ENCODE measurements around the gene PIGQ. TPM values are rescaled to one million over a fixed set of nuclear protein-coding genes. Genes with fewer than 3 reads are reported as not detected.

Gene PIGQ
- total RNA-seq, 4 donors from 2014 or later = 30.4 to 42.4 (median 36.8) TPM

DNA sequence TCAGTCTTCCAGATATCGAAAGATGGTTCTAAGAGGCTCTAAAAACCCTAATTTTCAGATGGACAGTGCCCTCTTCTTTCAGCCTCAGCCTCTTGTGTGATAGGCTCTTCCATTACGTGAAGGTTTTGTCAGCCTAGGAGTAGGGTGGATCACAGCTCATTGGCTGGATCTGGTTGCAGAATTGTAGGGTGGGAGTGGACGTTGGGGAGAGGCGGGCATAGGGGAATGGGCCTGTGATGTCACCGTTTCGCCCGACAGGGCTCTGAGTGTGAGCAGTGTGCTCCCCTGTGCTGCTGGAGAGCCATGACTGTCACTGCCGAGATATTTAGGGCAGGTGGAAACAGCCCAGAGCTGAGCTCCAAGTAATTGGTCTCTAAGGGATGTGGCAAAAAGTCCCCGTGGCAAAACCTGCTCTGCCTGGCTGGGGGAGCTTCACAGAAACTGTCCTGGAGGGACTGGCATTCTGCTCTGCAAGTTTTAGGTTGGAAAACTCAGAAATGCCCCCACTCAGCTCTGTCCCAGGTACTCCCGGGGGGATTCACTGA, 54.8 kb downstream of the PIGQ start:
- TF ChIP-seq EP300 (IDR thresholded peaks at IDR 0.05) (no peak), POLR2AphosphoS5 (IDR thresholded peaks at IDR 0.05) (no peak)
- TF ChIP-seq, protein P1, sequence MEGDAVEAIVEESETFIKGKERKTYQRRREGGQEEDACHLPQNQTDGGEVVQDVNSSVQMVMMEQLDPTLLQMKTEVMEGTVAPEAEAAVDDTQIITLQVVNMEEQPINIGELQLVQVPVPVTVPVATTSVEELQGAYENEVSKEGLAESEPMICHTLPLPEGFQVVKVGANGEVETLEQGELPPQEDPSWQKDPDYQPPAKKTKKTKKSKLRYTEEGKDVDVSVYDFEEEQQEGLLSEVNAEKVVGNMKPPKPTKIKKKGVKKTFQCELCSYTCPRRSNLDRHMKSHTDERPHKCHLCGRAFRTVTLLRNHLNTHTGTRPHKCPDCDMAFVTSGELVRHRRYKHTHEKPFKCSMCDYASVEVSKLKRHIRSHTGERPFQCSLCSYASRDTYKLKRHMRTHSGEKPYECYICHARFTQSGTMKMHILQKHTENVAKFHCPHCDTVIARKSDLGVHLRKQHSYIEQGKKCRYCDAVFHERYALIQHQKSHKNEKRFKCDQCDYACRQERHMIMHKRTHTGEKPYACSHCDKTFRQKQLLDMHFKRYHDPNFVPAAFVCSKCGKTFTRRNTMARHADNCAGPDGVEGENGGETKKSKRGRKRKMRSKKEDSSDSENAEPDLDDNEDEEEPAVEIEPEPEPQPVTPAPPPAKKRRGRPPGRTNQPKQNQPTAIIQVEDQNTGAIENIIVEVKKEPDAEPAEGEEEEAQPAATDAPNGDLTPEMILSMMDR (IDR thresholded peaks at IDR 0.05) = no peak
- H3K9me3 ChIP-seq = no peaks in the 10 kb centered on the region
- H3K4me1 ChIP-seq = peaks cover 0 to 15% (median under 1%) of the 10 kb centered on the region in 3 donors
- no peak overlapping the region for H3K4me3 ChIP-seq
- H3K27me3 ChIP-seq = no peaks in the 10 kb centered on the region
- ATAC-seq = no peak
- H3K36me3 ChIP-seq = peaks cover 0 to 50% of the 10 kb centered on the region in 2 donors
- H3K27ac ChIP-seq = no peak overlapping the region
- no CpG with 5 or more reads among the region's 10 CpGs for WGBS, 2 donors (ENCODE audit: low coverage in 1 of 2)

DNA sequence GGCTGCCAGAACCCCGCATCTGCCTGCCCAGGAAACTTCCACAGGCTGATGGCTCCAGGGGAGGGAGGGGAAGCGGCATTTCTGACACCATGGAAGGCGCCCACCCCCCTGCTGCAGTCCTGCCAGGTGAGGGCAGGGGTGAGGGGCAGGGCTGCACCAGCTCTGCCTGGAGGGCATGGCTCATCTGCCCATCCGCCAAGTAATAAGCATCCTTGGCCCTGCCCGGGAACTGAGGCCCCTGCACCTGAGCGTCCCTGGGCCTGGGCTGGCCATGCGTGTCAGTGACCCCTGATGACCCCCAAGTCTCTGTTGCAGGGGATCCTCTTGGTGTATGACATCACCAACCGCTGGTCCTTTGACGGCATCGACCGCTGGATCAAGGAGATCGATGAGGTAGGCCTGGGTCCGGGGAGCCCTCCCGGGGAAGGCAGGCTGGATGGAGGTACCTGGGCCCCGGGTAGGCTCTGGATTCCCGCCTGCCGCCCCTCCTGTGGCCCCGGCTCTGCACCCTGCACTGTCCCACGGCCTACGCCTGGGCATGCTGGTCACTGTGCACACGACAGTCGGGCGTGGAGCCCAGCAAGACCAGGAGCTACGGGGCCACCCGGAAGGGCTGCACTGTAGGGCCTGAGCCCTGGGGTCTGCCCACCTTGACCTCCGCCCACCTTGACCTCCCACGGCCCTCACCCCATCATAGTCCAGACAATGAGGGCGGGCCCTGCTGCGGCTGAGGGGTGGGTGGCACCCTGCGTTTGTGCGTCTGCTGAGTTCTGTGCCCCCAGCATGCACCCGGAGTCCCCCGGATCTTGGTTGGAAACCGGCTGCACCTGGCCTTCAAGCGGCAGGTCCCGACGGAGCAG, 55.6 kb downstream of the PIGQ start:
- H3K4me1 ChIP-seq = peaks cover 0 to 22% (median 8%) of the 10 kb centered on the region in 3 donors
- no peaks in the 10 kb centered on the region for H3K9me3 ChIP-seq
- no peak for TF ChIP-seq POLR2A (IDR thresholded peaks at IDR 0.05)
- TF ChIP-seq, protein P1 (IDR thresholded peaks at IDR 0.05) = no peak
- TF ChIP-seq POLR2AphosphoS5 (IDR thresholded peaks at IDR 0.05) = no peak
- no peak for TF ChIP-seq EP300 (IDR thresholded peaks at IDR 0.05)
- no peaks in the 10 kb centered on the region for H3K27me3 ChIP-seq
- H3K27ac ChIP-seq = no peak overlapping the region
- H3K4me3 ChIP-seq = no peak overlapping the region
- WGBS, 2 donors (ENCODE audit: low coverage in 1 of 2) = no CpG with 5 or more reads among the region's 37 CpGs
- peaks cover 0 to 50% of the 10 kb centered on the region in 2 donors for H3K36me3 ChIP-seq
- ATAC-seq = no peak

DNA sequence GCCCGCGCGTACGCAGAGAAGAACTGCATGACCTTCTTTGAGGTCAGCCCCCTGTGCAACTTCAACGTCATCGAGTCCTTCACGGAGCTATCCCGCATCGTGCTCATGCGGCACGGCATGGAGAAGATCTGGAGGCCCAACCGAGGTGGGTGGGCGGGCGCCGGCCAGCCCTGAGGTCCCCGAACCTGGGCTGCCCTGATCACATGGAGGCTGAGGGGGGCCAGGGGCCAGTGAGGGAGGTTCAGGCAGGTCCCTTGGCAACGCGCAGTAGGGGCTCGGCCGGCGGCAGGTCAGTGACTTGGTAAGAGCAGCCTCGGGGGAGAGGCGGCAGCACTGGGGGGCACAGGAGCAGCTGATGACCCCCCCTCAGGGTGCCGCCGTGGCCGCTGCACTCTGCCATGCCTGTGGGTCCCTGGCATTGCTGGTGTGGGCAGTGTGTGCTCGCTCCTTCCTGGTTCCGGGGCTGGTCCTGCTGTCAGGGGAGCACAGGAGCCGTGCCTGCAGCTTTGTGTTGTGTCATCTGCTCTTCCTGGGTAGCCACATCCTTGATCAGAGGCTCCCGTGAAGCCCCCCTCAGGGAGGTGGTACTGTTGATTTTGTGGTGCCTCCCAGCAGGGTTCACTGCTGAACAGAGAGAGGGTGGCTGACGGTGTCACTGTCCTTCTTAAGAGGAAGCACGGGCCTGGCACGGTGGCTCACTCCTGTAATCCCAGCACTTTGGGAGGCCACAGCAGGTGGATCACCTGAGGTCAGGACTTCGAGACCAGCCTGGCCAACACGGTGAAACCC, 56.4 kb downstream of the PIGQ start:
- Histone ChIP-seq H3K36me3 (peaks cover 0 to 46% of the 10 kb centered on the region in 2 donors), H3K27ac (peak overlapping the region in 2 of 4 donors; percentile 35 to 43), H3K27me3 (peaks cover 7% of the 10 kb centered on the region), H3K4me1 (peaks cover 0 to 28% (median 16%) of the 10 kb centered on the region in 3 donors), H3K4me3 (no peak overlapping the region), H3K9me3 (no peaks in the 10 kb centered on the region)
- ATAC-seq = no peak
- WGBS, 2 donors (ENCODE audit: low coverage in 1 of 2) = 86% methylated on average over 7 of the region's 35 CpGs; no CpG with 5 or more reads in 1 of the 2 donors
- TF ChIP-seq, protein P1 (IDR thresholded peaks at IDR 0.05) = no peak
- TF ChIP-seq POLR2A (IDR thresholded peaks at IDR 0.05) (no peak), POLR2AphosphoS5 (IDR thresholded peaks at IDR 0.05) (no peak), EP300 (IDR thresholded peaks at IDR 0.05) (no peak)

DNA sequence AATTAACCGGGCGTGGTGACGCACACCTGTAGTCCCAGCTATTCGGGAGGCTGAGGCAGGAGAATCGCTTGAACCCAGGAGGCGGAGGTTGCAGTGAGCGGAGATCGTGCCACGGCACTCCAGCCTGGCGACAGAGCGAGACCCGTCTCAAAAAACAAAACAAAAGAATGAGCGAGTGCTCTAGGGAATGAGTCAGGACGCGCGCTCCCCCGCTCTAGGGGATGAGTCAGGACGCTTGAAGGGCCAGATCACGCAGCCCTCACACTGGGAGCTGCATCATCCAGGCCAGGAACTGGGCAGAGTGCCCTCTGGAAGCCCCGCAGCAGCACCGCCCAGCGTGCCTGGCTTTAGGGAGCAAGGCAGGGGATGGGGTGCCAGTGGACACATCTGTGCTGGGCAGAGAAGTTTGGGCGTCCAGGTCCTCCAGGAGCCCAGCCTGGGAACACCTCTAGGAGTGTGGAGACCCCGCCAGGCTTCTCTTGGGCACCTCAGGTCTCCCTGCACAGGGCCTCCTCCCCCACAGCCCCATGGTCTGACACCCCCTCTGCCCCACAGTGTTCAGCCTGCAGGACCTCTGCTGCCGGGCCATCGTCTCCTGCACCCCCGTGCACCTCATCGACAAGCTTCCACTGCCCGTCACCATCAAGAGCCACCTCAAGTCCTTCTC, 57.2 kb downstream of the PIGQ start:
- TF ChIP-seq, protein P1 (IDR thresholded peaks at IDR 0.05) = no peak
- TF ChIP-seq POLR2A (IDR thresholded peaks at IDR 0.05) (no peak), POLR2AphosphoS5 (IDR thresholded peaks at IDR 0.05) (no peak), EP300 (IDR thresholded peaks at IDR 0.05) (no peak)
- H3K27me3 ChIP-seq = peaks cover 10% of the 10 kb centered on the region
- no peaks in the 10 kb centered on the region for H3K9me3 ChIP-seq
- H3K36me3 ChIP-seq = peaks cover 0 to 40% of the 10 kb centered on the region in 2 donors
- ATAC-seq = no peak
- H3K4me1 ChIP-seq = peaks cover 0 to 25% (median 18%) of the 10 kb centered on the region in 3 donors
- 73 to 88% methylated on average over 4 to 8 of the region's 29 CpGs for WGBS, 2 donors (ENCODE audit: low coverage in 1 of 2)
- no peak overlapping the region for H3K4me3 ChIP-seq
- peak overlapping the region in 2 of 4 donors; percentile 35 to 43 for H3K27ac ChIP-seq
